ENCODE measurements around the gene MANBA.
A peak's percentile ranks its signal among the peaks of the same experiment; 100 is the strongest.
"Not testable (repeated sequence)": the region's sequence is repeated elsewhere in the genome, so short reads cannot be mapped to it uniquely, and the experiment has no call there.

Gene MANBA

GRCh38 chr4:102774254-102774653, 13.5 kb upstream of the MANBA start:
- in situ Hi-C loops (cut with HindIII; ENCODE audit: low pct_ligation_motif_present, low pct_unique_long_range_greater_than_20kb, low sequenced_read_pairs) = no loop called here
- DNase-seq = no peak

- in situ Hi-C loops (cut with HindIII; ENCODE audit: low pct_ligation_motif_present, low pct_unique_long_range_greater_than_20kb, low sequenced_read_pairs) = no loop called here
- no peak for DNase-seq
Measured at GRCh38 chr4:102772738-102773340, 12.1 kb upstream of the MANBA start.

DNA sequence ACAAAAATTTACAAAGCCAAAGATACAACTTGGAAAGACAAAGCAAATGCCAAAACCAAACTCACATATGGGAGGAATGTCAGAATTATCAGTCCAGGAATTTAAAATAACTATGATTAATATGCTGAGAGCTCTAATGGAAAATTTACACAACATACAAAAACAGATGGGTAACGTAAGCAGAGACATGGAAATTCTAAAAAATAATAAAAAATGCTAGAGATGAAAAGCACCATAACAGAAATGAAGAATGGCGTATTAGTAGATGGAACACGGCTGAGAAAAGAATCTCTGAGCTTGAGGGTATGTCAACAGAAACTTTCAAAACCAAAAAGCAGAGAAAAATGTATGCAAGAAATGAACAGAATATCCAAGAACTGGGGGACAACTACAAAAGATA, 4.1 kb upstream of the MANBA start:
- no peak for DNase-seq

GRCh38 chr4:102761906-102762305, 1.1 kb upstream of the MANBA start:
- in situ Hi-C loops (cut with HindIII; ENCODE audit: low pct_ligation_motif_present, low pct_unique_long_range_greater_than_20kb, low sequenced_read_pairs) = no loop called here

More for the DNA sequence above, 4.1 kb upstream of the MANBA start:
- in situ Hi-C loops (cut with HindIII; ENCODE audit: low pct_ligation_motif_present, low pct_unique_long_range_greater_than_20kb, low sequenced_read_pairs) = no loop called here

GRCh38 chr4:102761296-102761701, 531 bp upstream of the MANBA start:
- peak; percentile 1 for DNase-seq
- in situ Hi-C loops (cut with HindIII; ENCODE audit: low pct_ligation_motif_present, low pct_unique_long_range_greater_than_20kb, low sequenced_read_pairs) = no loop called here

More at GRCh38 chr4:102761906-102762305, 1.1 kb upstream of the MANBA start:
- no peak for DNase-seq

DNA sequence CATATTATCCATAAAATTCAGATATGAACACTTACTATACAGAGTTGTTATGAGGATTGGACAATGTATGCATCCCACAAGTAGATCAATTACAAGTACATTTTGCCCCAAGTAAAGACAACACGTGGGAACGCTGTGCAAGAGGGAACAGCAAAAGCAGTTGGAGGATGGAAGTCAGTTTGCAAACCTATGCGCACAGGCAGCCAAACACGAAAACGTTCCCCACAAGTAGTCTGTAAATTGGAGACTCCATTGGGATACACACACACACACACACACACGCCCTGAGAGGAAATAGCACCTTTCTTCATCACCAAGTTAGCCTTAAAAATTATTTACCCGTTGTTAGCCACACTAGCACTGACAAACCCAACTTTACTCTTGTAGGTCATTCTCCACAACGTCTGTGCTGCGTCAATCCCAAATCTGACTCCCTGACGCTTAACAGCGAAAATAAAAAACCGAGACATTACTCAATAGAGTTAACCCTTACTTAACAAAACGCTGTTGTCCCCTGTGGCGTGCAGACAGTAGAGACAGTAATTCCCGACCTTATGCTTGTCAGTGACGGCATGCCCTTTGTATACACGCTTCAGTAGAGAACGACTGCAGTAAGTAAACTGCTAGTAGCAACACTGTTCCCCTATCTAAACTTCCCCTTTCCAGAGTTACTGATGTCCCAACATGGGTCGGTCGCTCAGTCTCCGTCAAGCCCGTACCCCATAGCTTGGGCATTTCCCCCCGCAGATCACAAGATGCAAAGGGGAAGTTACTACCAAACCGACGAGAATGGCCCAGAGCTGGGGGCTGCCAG, 730 bp downstream of the MANBA start:
- in situ Hi-C loops (cut with HindIII; ENCODE audit: low pct_ligation_motif_present, low pct_unique_long_range_greater_than_20kb, low sequenced_read_pairs) = no loop called here
- DNase-seq = peak; percentile 25

DNA sequence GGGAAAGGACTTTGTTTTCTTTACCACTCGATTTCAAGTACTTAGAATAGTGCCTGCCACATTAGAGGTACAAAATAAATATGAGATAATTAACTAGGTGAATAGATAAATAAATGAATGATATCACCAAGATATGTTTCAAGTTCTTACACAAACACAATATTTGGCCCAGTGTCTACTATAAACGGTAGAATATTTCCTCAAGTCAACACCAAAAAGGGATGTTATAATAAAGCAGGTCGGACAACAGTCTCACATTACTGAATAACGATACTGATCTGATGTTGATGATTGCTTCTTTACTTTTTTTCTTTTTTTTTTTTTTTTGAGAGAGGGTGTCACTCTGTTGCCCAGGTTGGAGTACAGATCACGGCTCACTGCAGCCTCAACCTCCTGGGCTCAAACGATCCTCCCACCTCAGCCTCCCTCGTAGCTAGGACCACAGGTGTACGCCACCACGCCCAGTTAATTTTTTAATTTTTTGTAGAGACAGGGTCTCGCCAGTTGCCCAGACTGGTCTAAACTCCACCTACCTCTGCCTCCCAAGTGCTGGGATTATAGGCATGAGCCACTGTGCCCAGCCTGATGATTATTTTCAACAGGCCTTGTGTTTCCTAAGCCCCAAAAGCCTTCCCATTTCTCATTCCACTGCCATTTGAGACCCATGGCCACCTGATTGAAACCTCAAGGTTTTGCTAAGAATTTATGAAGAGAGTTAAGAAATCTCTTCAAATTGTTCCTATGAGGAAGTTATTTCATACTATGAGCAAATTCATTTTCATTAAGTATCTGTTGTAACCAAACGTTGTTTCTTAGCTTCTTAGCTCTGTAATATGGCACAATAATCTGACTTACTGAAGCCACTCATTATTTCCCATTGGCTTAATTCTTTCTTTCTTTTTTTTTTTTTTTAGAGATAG, 2.3 kb downstream of the MANBA start:
- DNase-seq = no peak
- in situ Hi-C loops (cut with HindIII; ENCODE audit: low pct_ligation_motif_present, low pct_unique_long_range_greater_than_20kb, low sequenced_read_pairs) = no loop called here

GRCh38 chr4:102757681-102758080, 3.1 kb downstream of the MANBA start:
- no peak for DNase-seq
- in situ Hi-C loops (cut with HindIII; ENCODE audit: low pct_ligation_motif_present, low pct_unique_long_range_greater_than_20kb, low sequenced_read_pairs) = no loop called here

DNA sequence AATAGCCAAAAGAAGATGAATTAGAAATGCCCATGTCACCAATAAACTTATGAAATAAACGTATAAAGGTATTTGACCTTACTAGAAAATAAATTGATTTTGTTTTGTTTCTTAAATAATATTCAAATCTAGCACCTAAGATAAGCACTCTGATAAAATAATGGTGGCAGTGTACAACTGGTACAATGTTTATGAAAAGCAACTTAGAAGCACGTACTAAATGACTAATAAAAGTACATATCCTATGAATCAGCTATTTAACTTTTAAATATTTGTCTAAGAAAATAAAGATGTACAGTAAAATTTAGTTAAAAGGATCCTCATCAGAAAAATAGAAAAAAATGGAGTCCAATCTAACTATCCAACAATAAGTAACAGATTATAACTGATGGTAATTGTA, 6.7 kb downstream of the MANBA start:
- no peak for DNase-seq
- in situ Hi-C loops (cut with HindIII; ENCODE audit: low pct_ligation_motif_present, low pct_unique_long_range_greater_than_20kb, low sequenced_read_pairs) = no loop called here

GRCh38 chr4:102751941-102752340, 8.8 kb downstream of the MANBA start:
- in situ Hi-C loops (cut with HindIII; ENCODE audit: low pct_ligation_motif_present, low pct_unique_long_range_greater_than_20kb, low sequenced_read_pairs) = no loop called here

GRCh38 chr4:102743352-102743751, 17.4 kb downstream of the MANBA start:
- in situ Hi-C loops (cut with HindIII; ENCODE audit: low pct_ligation_motif_present, low pct_unique_long_range_greater_than_20kb, low sequenced_read_pairs); DNase-seq: not testable (repeated sequence)

More at GRCh38 chr4:102751941-102752340, 8.8 kb downstream of the MANBA start:
- DNase-seq = no peak

DNA sequence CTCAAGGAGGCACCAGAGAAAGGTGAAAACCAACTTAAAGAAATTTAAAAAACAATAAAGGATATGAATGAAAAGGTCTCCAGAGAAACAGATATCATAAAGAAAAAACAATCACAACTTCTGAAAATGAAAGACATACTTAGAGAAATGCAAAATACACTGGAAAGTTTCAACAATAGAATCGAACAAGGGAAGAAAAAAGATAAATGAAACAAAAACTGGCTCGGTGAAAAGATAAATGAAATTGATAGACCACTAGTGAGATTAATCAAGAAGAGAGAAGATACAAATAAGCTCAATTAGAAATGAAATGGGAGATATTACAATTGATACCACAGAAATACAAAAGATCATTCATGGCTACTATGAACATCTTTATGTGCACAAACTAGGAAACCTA, 22.0 kb downstream of the MANBA start:
- in situ Hi-C loops (cut with HindIII; ENCODE audit: low pct_ligation_motif_present, low pct_unique_long_range_greater_than_20kb, low sequenced_read_pairs); DNase-seq: not testable (repeated sequence)

DNA sequence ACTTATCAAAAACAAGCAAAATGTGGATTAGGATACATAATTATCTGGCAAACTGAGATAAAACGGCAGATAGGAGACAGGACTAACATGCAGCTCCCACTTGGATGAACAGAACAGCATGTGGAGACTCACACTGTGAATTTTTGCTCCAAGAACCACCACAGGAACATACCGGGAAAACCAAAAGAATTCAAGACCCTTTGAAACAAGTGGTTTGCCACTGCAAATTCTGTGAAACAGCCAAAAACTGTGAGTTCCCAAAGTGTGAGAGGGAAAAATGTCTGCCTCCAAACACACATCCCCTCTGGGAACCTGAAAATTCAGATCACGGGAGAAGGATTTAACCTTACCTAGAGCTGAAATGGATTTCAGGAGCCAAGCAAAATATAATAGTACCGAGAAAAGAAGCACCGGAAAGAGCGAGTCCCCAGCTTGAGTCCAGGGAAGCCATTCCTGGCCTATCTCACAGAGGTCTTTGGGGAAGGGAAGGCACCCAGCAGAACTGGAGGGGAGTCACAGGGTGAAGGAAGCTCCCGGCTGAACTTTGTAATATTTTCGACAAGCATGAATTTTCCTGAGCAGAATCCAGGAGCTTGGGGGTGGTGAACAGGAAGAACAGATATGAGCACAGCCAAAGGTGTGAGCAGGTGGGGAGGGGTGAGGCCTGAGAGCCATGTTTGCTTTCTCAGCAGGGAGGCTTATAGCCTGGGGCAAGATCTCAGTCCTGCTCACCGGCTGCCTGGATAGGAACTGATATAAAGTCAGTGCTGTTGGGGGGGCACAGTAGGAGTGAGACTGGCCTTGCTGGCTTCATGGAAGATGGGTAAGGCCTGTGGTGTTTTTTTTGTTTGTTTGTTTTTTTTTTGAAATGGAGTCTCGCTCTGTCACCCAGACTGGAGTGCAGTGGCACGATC, 23.9 kb downstream of the MANBA start:
- DNase-seq = no peak
- in situ Hi-C loops (cut with HindIII; ENCODE audit: low pct_ligation_motif_present, low pct_unique_long_range_greater_than_20kb, low sequenced_read_pairs) = no loop called here

GRCh38 chr4:102735582-102735981, 25.2 kb downstream of the MANBA start:
- no peak for DNase-seq
- in situ Hi-C loops (cut with HindIII; ENCODE audit: low pct_ligation_motif_present, low pct_unique_long_range_greater_than_20kb, low sequenced_read_pairs) = no loop called here

- no peak for DNase-seq
Measured at GRCh38 chr4:102734591-102735385, 26.0 kb downstream of the MANBA start.

DNA sequence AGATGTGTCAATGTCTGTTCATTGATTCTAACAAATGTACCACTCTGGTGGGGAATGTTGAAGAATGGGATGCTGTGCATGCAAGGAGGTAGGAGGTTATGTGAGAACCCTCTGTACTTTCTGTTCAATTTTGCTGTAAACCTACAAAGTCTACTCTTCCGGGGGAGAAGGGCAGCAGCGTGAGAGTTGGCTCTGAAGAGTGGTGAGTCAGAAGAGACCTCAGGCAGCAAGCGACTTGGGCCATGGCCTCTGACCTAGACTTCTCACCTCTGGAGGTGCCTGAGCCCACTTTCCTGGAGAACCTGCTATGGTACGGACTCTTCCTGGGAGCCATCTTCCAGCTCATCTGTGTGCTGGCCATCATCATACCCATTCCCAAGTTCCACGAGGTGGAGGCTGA, 26.7 kb downstream of the MANBA start:
- in situ Hi-C loops (cut with HindIII; ENCODE audit: low pct_ligation_motif_present, low pct_unique_long_range_greater_than_20kb, low sequenced_read_pairs) = no loop called here
- no peak for DNase-seq

More at GRCh38 chr4:102734591-102735385, 26.0 kb downstream of the MANBA start:
- in situ Hi-C loops (cut with HindIII; ENCODE audit: low pct_ligation_motif_present, low pct_unique_long_range_greater_than_20kb, low sequenced_read_pairs) = no loop called here

DNA sequence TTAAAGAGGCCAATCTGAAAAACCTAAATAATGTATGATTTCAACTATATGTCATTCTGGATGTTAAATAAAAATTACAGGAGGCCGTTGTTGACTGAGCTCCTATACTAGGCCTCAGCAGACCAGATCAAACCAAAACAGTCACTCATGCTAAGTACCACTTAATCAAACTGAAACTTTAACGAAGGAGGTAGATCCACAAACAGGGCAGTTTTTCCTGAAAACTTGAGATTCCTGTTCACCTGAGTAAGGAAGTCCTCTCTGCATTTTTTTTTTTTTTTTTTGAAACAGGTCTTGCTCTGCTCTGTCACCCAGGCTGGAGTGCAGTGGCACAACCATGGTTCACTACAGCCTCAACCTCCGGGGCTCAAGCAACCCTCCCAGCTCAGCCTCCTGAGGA, 27.7 kb downstream of the MANBA start:
- in situ Hi-C loops (cut with HindIII; ENCODE audit: low pct_ligation_motif_present, low pct_unique_long_range_greater_than_20kb, low sequenced_read_pairs) = no loop called here
- DNase-seq = no peak

Measured in ACHN (cell line).